C4-2B (cell line): ENCODE results near the gene TGFB3.

Source experiments
- CTCF ChIP-seq: fragments of 450-650 bp; conservative IDR thresholded peaks from 2 replicates; pipeline ENCODE4 v1.5.1; 2017; ENCODE audit warnings: mild to moderate bottlenecking
- ZFX ChIP-seq: fragments of 450-650 bp; IDR thresholded peaks from 2 replicates; pipeline ENCODE4 v1.6.1; 2017

- TF ChIP-seq CTCF, result no peak
- TF ChIP-seq ZFX, result no peak
Measured at GRCh38 chr14:75984674-75985073, 2.9 kb upstream of the TGFB3 start.
